Measurements from ENCODE around the gene CDHR3. TPM values are rescaled to one million over a fixed set of nuclear protein-coding genes. Genes with fewer than 3 reads are reported as not detected.

The CDHR3 gene
- total RNA-seq, 1 experiment from 2014 or later = 3.3 TPM

GRCh38 chr7:105979405-105979804 is 16.3 kb downstream of the CDHR3 start:
- Histone ChIP-seq H3T11ph (ENCODE audit: low read length) (no peak overlapping the region), H4K91ac (ENCODE audit: insufficient read length, low read depth, low read length) (no peak overlapping the region), H3K9me3 (ENCODE audit: control insufficient read depth, low read depth, low read length) (no peaks in the 10 kb centered on the region), H3K14ac (ENCODE audit: insufficient read depth, low read length) (no peak overlapping the region), H3K23ac (ENCODE audit: insufficient read length, low read depth, low read length) (no peak overlapping the region), H3K9ac (ENCODE audit: extremely low read depth, insufficient read length, low read length) (no peak overlapping the region), H4K8ac (replicated peaks; ENCODE audit: insufficient read length, low read depth, low read length) (no peak overlapping the region), H2BK15ac (ENCODE audit: low read depth, low read length) (no peak overlapping the region), H3K18ac (ENCODE audit: insufficient read length, low read depth, low read length) (no peak overlapping the region), H2AK5ac (ENCODE audit: insufficient read length, low read length) (no peak overlapping the region), H2AFZ (ENCODE audit: low read length) (no peak overlapping the region), H4K20me1 (ENCODE audit: control insufficient read depth, insufficient read depth, insufficient read length) (no peaks in the 10 kb centered on the region), H2BK120ac (ENCODE audit: low read depth, low read length, poor library complexity, severe bottlenecking) (no peak overlapping the region), H2BK20ac (ENCODE audit: low read depth, low read length, poor library complexity, severe bottlenecking) (no peak overlapping the region), H3K27ac (ENCODE audit: insufficient read length, low read depth, low read length) (no peak overlapping the region), H2BK5ac (ENCODE audit: insufficient read length, low read length) (no peak overlapping the region), H3K56ac (ENCODE audit: insufficient read length, low read depth, low read length) (no peak overlapping the region), H3K27me3 (ENCODE audit: insufficient read depth, low read length) (no peaks in the 10 kb centered on the region), H3K4me2 (ENCODE audit: insufficient read depth, insufficient read length, low read length) (no peak overlapping the region), H3K23me2 (ENCODE audit: insufficient read length, low read depth, low read length, poor library complexity, severe bottlenecking) (no peaks in the 10 kb centered on the region), H3K79me1 (ENCODE audit: insufficient read depth, low read depth, low read length, poor library complexity, severe bottlenecking) (no peaks in the 10 kb centered on the region), H3K79me2 (ENCODE audit: insufficient read depth, low read length) (no peaks in the 10 kb centered on the region), H3K4me1 (ENCODE audit: insufficient read depth, low read length) (peaks cover 5% of the 10 kb centered on the region; the same call in 1 of the 2 replicates), H2BK12ac (ENCODE audit: insufficient read length, low read depth, low read length) (no peak overlapping the region), H3K4ac (ENCODE audit: low read depth, low read length) (no peak overlapping the region), H4K5ac (ENCODE audit: insufficient read length, low read depth, low read length) (no peak overlapping the region)
- no peaks in the 10 kb centered on the region; a peak in 1 of 5 replicates for H3K9me3 Mint-ChIP-seq
- no peak for DNase-seq
- WGBS (ENCODE audit: extremely low coverage, insufficient read length, low lambda C conversion rate) = no CpG with 5 or more reads among the region's 2 CpGs
- TF ChIP-seq, protein P1, sequence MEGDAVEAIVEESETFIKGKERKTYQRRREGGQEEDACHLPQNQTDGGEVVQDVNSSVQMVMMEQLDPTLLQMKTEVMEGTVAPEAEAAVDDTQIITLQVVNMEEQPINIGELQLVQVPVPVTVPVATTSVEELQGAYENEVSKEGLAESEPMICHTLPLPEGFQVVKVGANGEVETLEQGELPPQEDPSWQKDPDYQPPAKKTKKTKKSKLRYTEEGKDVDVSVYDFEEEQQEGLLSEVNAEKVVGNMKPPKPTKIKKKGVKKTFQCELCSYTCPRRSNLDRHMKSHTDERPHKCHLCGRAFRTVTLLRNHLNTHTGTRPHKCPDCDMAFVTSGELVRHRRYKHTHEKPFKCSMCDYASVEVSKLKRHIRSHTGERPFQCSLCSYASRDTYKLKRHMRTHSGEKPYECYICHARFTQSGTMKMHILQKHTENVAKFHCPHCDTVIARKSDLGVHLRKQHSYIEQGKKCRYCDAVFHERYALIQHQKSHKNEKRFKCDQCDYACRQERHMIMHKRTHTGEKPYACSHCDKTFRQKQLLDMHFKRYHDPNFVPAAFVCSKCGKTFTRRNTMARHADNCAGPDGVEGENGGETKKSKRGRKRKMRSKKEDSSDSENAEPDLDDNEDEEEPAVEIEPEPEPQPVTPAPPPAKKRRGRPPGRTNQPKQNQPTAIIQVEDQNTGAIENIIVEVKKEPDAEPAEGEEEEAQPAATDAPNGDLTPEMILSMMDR (conservative IDR thresholded peaks at IDR 0.05) = no peak
- no peak overlapping the region for H3K4me3 Mint-ChIP-seq
- peaks cover 42 to 48% of the 10 kb centered on the region in 2 experiments for H3K4me1 Mint-ChIP-seq
- no peaks in the 10 kb centered on the region; the same call in 1 of the 2 replicates for H3K27me3 Mint-ChIP-seq (ENCODE audit: low read depth)
- peaks cover 0 to 3% (median 0%) of the 10 kb centered on the region in 3 experiments; a peak in 1 of 7 replicates for H3K36me3 Mint-ChIP-seq (ENCODE audit: insufficient read depth in 1 of 3, low read depth in 3 of 3)
- no peak overlapping the region for H3K27ac Mint-ChIP-seq

Data from H9 (cell line).